Keratinocyte (primary cell): ENCODE data around the gene TENT4A.

Experiments used
- CTCF ChIP-seq, 3 experiments: IDR thresholded peaks in 1 of 3; conservative IDR thresholded peaks in 1 of 3; optimal IDR thresholded peaks in 1 of 3; 2 replicates in 2 of 3; 3 replicates in 1 of 3; pipeline versions ENCODE3 to v1.5.1; 2011; ENCODE audit warnings: low read length in 3 of 3, mild to moderate bottlenecking in 3 of 3, moderate library complexity in 2 of 3, control low read depth in 1 of 3, inconsistent platforms in 1 of 3; ENCODE audit not compliant: insufficient read depth in 2 of 3; ENCODE audit errors: extremely low read depth in 1 of 3
- EZH2 ChIP-seq: IDR thresholded peaks from one replicate; pipeline ENCODE4 v1.6.1; 2012; ENCODE audit warnings: inconsistent platforms, mild to moderate bottlenecking, low read length, moderate library complexity

GRCh38 chr5:6753851-6754250 lies 40.6 kb downstream of the TENT4A start:
- TF ChIP-seq CTCF (optimal IDR thresholded peaks at IDR 0.05 in 1 of 3, IDR thresholded peaks at IDR 0.05 in 1 of 3, conservative IDR thresholded peaks at IDR 0.05 in 1 of 3; ENCODE audit: extremely low read depth in 1 of 3, insufficient read depth in 2 of 3, low read length in 3 of 3) (no peak), EZH2 (no peak)
